H9 (cell line): Measurements from ENCODE around the gene SLMAP. TPM values are rescaled to one million over a fixed set of nuclear protein-coding genes. Genes with fewer than 3 reads are reported as not detected.

ENCODE experiments used
- DNase-seq: peaks from one replicate; pipeline ENCODE4 v3.0.0-alpha.2; 2017
- H2AFZ ChIP-seq: one replicate; pipeline ENCODE4 v1.6.1; 2013; ENCODE audit warnings: mild to moderate bottlenecking, low read length, control low read depth, moderate library complexity
- H2AK5ac ChIP-seq: 2 replicates; pipeline ENCODE4 v1.6.1; 2013; ENCODE audit warnings: low read length, control low read depth, mixed read lengths; ENCODE audit not compliant: insufficient read length
- H2BK120ac ChIP-seq: one replicate; pipeline ENCODE4 v1.6.1; 2013; ENCODE audit warnings: low read depth, mild to moderate bottlenecking, low read length, control low read depth, inconsistent platforms; ENCODE audit not compliant: poor library complexity, severe bottlenecking
- H2BK12ac ChIP-seq: 2 replicates; pipeline ENCODE4 v1.6.1; 2013; ENCODE audit warnings: low read length, control low read depth, mixed read lengths, low read depth; ENCODE audit not compliant: insufficient read length
- H2BK15ac ChIP-seq: 2 replicates; pipeline ENCODE4 v1.6.1; 2013; ENCODE audit warnings: low read depth, low read length, control low read depth
- H2BK20ac ChIP-seq: one replicate; pipeline ENCODE4 v1.6.1; 2013; ENCODE audit warnings: low read depth, mild to moderate bottlenecking, low read length, control low read depth, inconsistent platforms; ENCODE audit not compliant: poor library complexity, severe bottlenecking
- H2BK5ac ChIP-seq: 2 replicates; pipeline ENCODE4 v1.6.1; 2013; ENCODE audit warnings: low read length, control low read depth, mixed read lengths; ENCODE audit not compliant: insufficient read length
- H3K14ac ChIP-seq: 2 replicates; pipeline ENCODE4 v1.6.1; 2013; ENCODE audit warnings: low read length, control low read depth; ENCODE audit not compliant: insufficient read depth
- H3K18ac ChIP-seq: 2 replicates; pipeline ENCODE4 v1.6.1; 2013; ENCODE audit warnings: low read depth, mild to moderate bottlenecking, mixed read lengths, low read length, control low read depth; ENCODE audit not compliant: insufficient read length
- H3K23ac ChIP-seq: 2 replicates; pipeline ENCODE4 v1.6.1; 2013; ENCODE audit warnings: low read length, control low read depth, mixed read lengths, low read depth; ENCODE audit not compliant: insufficient read length
- H3K23me2 ChIP-seq: 2 replicates; pipeline ENCODE4 v1.6.1; 2013; ENCODE audit warnings: low read depth, mild to moderate bottlenecking, mixed read lengths, low read length, control low read depth; ENCODE audit not compliant: insufficient read length, poor library complexity, severe bottlenecking
- H3K27ac ChIP-seq: 2 replicates; pipeline ENCODE4 v1.5.1; 2013; ENCODE audit warnings: low read length, control low read depth, mixed read lengths, low read depth; ENCODE audit not compliant: insufficient read length
- H3K27me3 ChIP-seq: 2 replicates; pipeline ENCODE4 v1.6.1; 2013; ENCODE audit warnings: low read length, control low read depth, inconsistent platforms; ENCODE audit not compliant: insufficient read depth
- H3K4ac ChIP-seq: 2 replicates; pipeline ENCODE4 v1.6.1; 2013; ENCODE audit warnings: low read depth, mild to moderate bottlenecking, control low read depth, inconsistent platforms, low read length, moderate library complexity
- H3K4me1 ChIP-seq: 2 replicates; pipeline ENCODE4 v1.6.1; 2013; ENCODE audit warnings: low read length, control low read depth, inconsistent platforms; ENCODE audit not compliant: insufficient read depth
- H3K4me2 ChIP-seq: 2 replicates; pipeline ENCODE4 v1.6.1; 2013; ENCODE audit warnings: low read length, control low read depth, mixed read lengths; ENCODE audit not compliant: insufficient read length, insufficient read depth
- H3K56ac ChIP-seq: 2 replicates; pipeline ENCODE4 v1.6.1; 2013; ENCODE audit warnings: low read depth, mild to moderate bottlenecking, mixed read lengths, low read length, control low read depth; ENCODE audit not compliant: insufficient read length
- H3K79me1 ChIP-seq: 2 replicates; pipeline ENCODE4 v1.6.1; 2013; ENCODE audit warnings: low read depth, mild to moderate bottlenecking, moderate library complexity, low read length, control low read depth, inconsistent platforms; ENCODE audit not compliant: insufficient read depth, poor library complexity, severe bottlenecking
- H3K79me2 ChIP-seq: 2 replicates; pipeline ENCODE4 v1.6.1; 2013; ENCODE audit warnings: low read length, control low read depth, inconsistent platforms; ENCODE audit not compliant: insufficient read depth
- H3K9ac ChIP-seq: 2 replicates; pipeline ENCODE4 v1.6.1; 2013; ENCODE audit warnings: low read length, control low read depth, mixed read lengths; ENCODE audit not compliant: insufficient read length; ENCODE audit errors: extremely low read depth
- H3K9me3 ChIP-seq: one replicate; pipeline ENCODE4 v1.6.1; 2013; ENCODE audit warnings: low read depth, low read length, inconsistent platforms; ENCODE audit not compliant: control insufficient read depth
- H3T11ph ChIP-seq: one replicate; pipeline ENCODE4 v1.6.1; 2013; ENCODE audit warnings: mild to moderate bottlenecking, low read length, control low read depth, inconsistent platforms
- H4K20me1 ChIP-seq: one replicate; pipeline ENCODE4 v1.6.1; 2013; ENCODE audit not compliant: control insufficient read depth, insufficient read length, insufficient read depth
- H4K5ac ChIP-seq: 2 replicates; pipeline ENCODE4 v1.6.1; 2013; ENCODE audit warnings: low read depth, mild to moderate bottlenecking, mixed read lengths, low read length, control low read depth; ENCODE audit not compliant: insufficient read length
- H4K8ac ChIP-seq: replicated peaks from 2 replicates; pipeline ENCODE4 v1.6.1; 2013; ENCODE audit warnings: low read length, control low read depth, mixed read lengths, low read depth; ENCODE audit not compliant: insufficient read length
- H4K91ac ChIP-seq: 2 replicates; pipeline ENCODE4 v1.6.1; 2013; ENCODE audit warnings: low read depth, mild to moderate bottlenecking, moderate library complexity, mixed read lengths, low read length, control low read depth; ENCODE audit not compliant: insufficient read length
- H3K27ac Mint-ChIP-seq, 3 experiments: 2 replicates in 2 of 3; 3 replicates in 1 of 3; pipeline ENCODE4 v1.8.0; 2020 to 2021; ENCODE audit warnings: mixed read lengths in 3 of 3, mild to moderate bottlenecking in 1 of 3, moderate library complexity in 1 of 3
- H3K27me3 Mint-ChIP-seq: 2 replicates; pipeline ENCODE4 v1.8.0; 2021; ENCODE audit warnings: low read depth, mild to moderate bottlenecking, moderate library complexity, mixed read lengths
- H3K36me3 Mint-ChIP-seq, 3 experiments: 2 replicates in 2 of 3; 3 replicates in 1 of 3; pipeline ENCODE4 v1.8.0; 2020 to 2021; ENCODE audit warnings: low read depth in 3 of 3, mixed read lengths in 3 of 3; ENCODE audit not compliant: insufficient read depth in 1 of 3
- H3K4me1 Mint-ChIP-seq, 2 experiments: 2 replicates each; pipeline ENCODE4 v1.8.0; 2020; ENCODE audit warnings: mixed read lengths in 2 of 2
- H3K4me3 Mint-ChIP-seq, 2 experiments: 2 replicates in 1 of 2; 3 replicates in 1 of 2; pipeline ENCODE4 v1.8.0; 2020 to 2021; ENCODE audit warnings: mild to moderate bottlenecking in 2 of 2, mixed read lengths in 2 of 2, moderate library complexity in 1 of 2
- H3K9me3 Mint-ChIP-seq, 2 experiments: 2 replicates in 1 of 2; 3 replicates in 1 of 2; pipeline ENCODE4 v1.8.0; 2020; ENCODE audit warnings: mild to moderate bottlenecking in 2 of 2, mixed read lengths in 2 of 2, moderate library complexity in 1 of 2
- CTCF ChIP-seq: fragments of 200-600 bp; sonication (generic); conservative IDR thresholded peaks from 3 replicates; pipeline ENCODE4 v1.8.0; 2021; ENCODE audit warnings: antibody characterized with exemption, mild to moderate bottlenecking
- WGBS: extraction: QIAGEN DNeasy Blood & Tissue Kit; methylation state at CpG from one replicate; pipeline ENCODE4 v1.1.7; 2013; ENCODE audit warnings: missing lambda C conversion rate, low lambda C conversion rate, mixed read lengths; ENCODE audit not compliant: insufficient read length; ENCODE audit errors: extremely low coverage; 5-methylcytosine and 5-hydroxymethylcytosine counted together
- total RNA-seq: library from RNA; stranded (reverse); gene quantifications from 2 replicates; pipeline ENCODE4 v1.2.1, GENCODE V29; 2021

Gene SLMAP
- total RNA-seq, 1 experiment from 2014 or later, result 65.1 TPM

GRCh38 chr3:57929988-57930387 is 173.9 kb downstream of the SLMAP start:
- Mint-ChIP-seq H3K36me3 (peaks cover 0 to 18% (median 10%) of the 10 kb centered on the region in 3 experiments; a peak in 4 of 7 replicates), H3K4me3 (no peak overlapping the region), H3K9me3 (no peaks in the 10 kb centered on the region), H3K27ac (no peak overlapping the region), H3K4me1 (peaks cover 10 to 11% of the 10 kb centered on the region in 2 experiments; a peak in 3 of 4 replicates), H3K27me3 (no peaks in the 10 kb centered on the region)
- Histone ChIP-seq H3K79me2 (no peaks in the 10 kb centered on the region), H2AFZ (no peak overlapping the region), H3K23ac (no peak overlapping the region), H2AK5ac (no peak overlapping the region), H3K9me3 (no peaks in the 10 kb centered on the region), H2BK120ac (no peak overlapping the region), H3K56ac (no peak overlapping the region), H3K27ac (no peak overlapping the region), H3K4me2 (no peak overlapping the region), H4K5ac (no peak overlapping the region), H3K4me1 (no peaks in the 10 kb centered on the region), H2BK12ac (no peak overlapping the region), H3K27me3 (no peaks in the 10 kb centered on the region), H2BK20ac (no peak overlapping the region), H4K20me1 (no peaks in the 10 kb centered on the region), H4K8ac (no peak overlapping the region), H2BK15ac (no peak overlapping the region), H4K91ac (no peak overlapping the region), H3K9ac (no peak overlapping the region), H3K79me1 (no peaks in the 10 kb centered on the region), H3K14ac (no peak overlapping the region), H3K18ac (no peak overlapping the region), H2BK5ac (no peak overlapping the region), H3K23me2 (no peaks in the 10 kb centered on the region), H3K4ac (no peak overlapping the region), H3T11ph (no peak overlapping the region)
- no peak for DNase-seq
- WGBS, result no CpG with 5 or more reads among the region's 2 CpGs
- no peak for TF ChIP-seq CTCF
